NCI-H345 treated with DMSO at 0.1 percent for 48 hours (cell line): ENCODE measurements around the gene GRID2.

Experiments
- DNase-seq: peaks from one replicate; lab custom pipeline; 2025; ENCODE audit not compliant: unreplicated experiment; lab: John Stamatoyannopoulos, UW

GRID2 gene

DNA sequence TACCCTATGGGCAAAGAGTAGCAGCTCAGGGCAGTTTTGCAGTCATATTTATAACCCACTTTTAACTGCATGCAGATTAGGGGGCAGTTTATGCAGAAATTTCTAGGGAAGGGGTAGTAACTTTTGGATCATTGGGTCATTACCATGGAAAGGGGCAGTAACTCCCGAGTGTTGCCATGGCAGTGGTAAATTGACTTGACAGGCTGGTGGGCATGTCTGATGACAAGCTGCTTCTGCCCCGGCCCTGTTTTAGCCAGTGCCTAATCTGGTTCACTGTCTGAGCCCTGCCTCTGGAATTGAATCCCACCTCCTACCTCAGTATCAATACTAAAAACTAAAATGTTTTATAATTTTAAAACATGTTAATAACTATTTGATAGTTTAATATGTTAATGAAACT, 1162.7 kb downstream of the GRID2 start:
- DNase-seq = no peak

DNA sequence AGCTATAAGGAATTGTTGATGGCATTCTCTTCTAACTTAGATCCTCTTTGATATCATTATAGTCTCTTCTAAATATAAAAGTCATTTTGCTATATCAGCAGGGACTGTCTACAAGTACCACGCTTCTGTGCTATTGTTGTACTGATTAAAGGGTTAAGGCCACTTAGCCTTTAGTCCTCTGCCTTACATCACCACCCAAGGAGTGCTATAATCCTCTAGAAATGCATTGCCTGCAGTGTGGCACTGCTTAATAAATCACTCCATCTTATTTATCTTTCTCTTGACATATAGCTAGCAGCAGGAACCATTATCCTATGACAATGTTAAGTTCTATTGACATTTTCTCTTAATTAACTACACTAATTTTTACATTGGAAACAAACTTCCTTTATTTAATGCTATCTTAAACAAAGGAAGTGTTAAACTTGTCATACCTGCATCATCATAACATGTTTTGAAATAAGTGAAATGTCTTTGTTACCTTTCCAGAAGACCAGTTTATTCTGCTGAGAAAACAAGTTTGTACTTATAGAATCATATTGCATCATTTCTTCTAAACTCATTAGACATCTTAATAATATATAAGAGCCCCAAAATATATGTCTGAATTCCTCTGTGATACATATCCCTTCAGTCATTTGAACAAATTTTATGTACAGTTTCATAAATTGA, 1163.9 kb downstream of the GRID2 start:
- no peak for DNase-seq

DNA sequence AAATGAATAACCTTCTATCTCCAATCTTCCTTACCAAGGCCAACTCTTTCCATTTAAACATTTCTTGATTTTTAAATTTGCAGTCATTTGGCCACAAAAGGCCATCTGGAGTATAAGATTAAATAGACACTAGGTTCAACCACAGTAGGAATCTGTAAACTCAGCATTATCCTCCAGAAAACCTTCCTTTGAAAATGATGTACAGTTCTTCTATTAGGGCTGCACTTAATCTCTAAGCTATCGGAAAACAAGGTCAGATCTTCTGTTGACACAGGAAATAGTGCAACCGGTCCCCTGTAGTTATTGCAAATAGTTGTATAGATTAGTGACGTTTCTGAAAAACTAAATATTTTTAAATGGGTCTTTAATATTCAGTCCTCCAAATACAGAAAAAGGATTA, 1165.8 kb downstream of the GRID2 start:
- DNase-seq = no peak

DNA sequence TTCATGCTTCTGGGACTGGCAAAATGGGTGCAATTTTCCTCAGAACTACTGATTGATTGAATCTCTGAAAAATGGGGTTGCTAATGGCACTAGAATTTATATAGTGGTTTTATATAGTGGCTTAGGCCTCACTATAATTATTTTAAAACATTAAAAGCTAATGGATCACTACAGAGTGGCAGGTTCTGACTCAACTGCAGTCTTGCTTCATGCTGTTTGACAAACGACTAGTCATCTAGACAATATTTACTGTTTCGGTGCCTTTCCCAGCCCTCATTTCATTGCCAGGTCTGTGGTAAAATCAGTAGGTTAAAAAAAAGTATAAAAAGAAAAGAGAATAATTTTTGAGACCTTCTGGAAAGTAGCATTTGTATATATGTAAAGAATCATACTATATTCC, 1172.0 kb downstream of the GRID2 start:
- no peak for DNase-seq

DNA sequence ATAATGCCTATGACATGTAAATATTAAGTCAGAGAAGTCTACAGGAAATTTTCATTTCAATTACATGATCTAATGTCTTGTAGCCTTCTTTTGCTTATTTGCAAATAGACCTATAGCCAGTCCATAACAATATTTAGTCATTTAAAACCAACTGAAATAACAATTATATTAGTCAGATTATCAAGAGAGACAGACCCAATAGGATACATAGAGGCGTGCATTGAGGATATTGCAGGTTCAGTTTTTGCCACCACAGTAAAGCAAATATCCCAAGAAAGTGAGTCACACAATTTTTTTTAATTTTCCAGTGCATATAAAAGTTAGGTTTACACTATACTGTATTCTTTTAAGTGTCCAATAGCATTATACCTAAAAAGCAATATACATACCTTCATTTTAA, 1175.0 kb downstream of the GRID2 start:
- no peak for DNase-seq

DNA sequence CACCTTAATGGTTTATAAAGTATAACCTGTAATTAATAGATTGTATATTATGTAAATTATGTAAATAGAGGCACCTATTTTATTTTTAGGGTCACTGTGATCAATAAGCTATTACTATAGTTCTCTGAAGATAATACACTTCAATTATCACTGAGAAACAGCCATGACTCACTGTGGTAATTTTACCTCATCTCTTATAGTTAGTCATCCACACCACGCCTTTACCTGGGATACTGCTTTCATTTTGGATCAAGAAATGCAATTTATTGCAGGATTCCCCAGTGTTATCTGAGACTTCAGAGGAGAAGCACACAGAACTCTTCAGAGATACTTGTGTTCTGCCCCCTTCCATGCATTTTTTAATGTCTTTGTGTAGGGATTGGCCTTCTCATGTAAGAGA, 1176.7 kb downstream of the GRID2 start:
- no peak for DNase-seq

DNA sequence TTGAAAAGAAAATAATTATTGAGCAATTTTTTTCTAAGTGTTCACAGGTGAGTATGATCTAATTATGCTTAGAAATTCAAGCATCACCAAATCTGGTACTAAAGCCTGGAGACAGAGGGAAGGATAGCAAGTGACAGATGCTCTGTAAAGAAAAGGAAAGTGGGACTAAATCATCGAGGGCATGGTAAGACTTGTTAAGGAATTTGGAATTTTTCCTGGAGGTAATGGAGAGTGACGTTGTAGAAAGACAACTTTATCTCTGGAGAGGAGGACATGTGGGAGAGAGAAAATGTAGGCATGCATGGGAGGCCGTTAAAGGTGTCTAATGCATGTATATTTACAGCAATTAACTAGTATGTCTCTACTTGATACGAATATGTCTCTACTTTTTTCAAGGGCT, 1191.6 kb downstream of the GRID2 start:
- DNase-seq = no peak

DNA sequence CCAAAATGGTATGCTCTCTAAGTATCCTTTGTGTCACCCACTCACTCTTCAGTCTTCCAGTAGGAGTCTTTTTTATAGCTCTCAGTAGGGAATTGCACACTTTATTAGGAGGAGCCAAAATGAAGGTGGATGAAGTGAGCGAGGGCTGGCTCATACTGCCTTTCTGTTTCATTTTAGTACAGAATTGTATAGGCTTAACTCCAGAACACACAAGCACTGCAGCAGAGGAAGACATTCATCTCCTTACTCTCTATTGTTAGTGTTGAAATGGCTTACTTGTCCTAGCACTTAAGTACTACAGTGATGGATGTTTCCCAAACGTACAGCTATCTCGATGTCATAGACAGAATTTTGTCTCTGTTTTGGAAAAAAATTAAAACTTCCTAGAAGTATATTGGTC, 1197.5 kb downstream of the GRID2 start:
- no peak for DNase-seq

DNA sequence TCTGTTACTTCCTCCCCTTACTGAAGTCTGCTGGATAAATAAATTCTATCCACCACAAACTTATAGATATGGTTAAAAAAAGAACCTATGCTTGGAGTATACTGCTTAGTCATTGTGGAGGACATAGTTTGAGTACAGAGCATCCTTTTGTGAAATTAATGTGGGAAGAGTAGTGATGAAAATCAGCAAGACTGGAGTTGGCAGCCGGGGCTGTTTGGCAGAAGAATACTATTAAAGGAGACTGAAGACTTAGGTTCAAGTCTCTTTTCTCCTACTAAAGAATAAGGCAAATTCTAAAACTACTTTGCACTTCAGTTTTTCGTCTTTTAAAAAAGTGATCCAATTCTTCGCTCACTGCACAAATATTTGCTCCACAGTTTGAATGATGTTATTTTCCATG, 1198.2 kb downstream of the GRID2 start:
- DNase-seq = no peak

DNA sequence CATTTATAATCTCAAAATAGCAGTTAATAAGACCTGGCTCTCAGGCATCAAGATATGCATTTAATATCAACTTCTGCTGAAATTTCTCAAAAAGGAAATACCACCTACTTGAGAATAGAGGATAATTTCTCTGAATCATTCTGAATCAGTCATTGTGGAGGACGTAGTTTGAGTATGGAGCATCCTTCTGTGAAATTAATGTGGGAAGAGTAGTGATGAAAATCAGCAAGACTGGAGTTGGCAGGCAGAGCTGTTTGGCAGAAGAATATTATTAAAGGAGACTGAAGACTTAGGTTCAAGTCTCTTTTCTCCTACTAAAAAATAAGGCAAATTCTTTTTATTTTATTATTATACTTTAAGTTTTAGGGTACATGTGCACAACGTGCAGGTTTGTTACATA, 1199.2 kb downstream of the GRID2 start:
- DNase-seq = no peak

DNA sequence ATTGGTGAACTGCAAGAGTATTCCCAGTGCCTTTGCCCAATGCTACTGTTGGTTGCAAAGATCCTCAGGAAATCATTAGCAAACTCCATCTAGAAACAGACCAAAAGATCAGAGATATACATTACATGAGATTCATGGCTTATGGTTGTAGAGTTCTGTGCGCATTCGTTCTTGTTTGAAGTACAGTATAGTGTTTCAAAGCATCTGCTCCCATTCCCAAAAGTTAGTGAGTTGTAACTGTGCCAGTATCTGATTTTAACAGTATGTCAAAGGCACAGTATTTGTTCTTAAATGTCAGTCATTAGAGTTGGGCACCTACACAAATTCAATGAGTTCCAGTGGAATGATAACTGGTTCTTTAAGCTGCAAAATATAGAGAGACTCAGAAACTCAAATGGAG, 1210.1 kb downstream of the GRID2 start:
- DNase-seq = no peak

DNA sequence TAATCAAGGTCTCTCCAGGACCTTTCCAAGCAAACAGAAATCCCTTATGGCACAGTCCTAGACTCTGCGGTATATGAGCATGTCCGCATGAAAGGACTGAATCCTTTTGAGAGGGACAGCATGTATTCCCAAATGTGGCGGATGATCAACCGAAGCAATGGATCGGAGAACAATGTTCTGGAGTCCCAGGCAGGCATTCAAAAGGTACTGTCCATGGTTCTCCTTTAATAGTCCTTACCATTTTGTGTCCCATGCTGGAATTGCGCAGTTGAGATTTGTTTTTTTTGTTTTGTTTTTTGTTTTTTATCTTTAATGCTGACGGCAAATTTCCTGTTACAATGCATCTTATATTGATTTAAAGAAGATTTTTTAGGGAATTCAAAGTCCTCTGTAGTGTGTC, 1211.4 kb downstream of the GRID2 start:
- DNase-seq = no peak

DNA sequence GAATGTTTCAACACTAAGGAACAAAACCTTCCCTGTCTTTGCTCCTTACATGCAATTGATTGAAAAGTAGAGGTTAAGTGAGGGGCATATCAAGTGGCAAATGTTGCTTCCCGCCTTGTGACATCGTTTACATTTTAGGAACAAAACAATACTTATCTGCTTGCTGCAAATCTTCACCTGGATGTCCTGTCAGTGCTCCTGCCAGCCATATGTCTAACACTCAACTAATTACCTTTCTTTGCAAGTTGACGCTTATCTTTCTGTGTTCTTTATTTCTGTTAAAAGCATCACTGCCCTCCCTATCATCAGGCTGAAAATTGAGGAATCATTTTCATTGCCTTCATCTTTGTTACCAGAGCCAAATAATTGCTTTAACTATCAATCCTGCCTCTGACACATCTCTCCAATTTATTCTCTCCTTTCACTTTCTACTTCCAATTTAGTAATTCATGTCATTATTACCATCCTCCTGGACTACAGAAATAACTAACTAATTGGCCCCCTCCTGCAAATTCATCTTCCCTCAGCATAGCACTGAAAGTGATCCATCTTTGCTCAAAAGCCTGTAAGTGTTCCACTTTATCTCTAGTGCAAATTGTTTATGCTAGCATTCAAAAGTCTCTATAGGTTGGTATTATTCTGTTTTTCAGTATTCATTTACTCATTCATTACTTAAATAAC, 1226.1 kb downstream of the GRID2 start:
- DNase-seq = no peak

DNA sequence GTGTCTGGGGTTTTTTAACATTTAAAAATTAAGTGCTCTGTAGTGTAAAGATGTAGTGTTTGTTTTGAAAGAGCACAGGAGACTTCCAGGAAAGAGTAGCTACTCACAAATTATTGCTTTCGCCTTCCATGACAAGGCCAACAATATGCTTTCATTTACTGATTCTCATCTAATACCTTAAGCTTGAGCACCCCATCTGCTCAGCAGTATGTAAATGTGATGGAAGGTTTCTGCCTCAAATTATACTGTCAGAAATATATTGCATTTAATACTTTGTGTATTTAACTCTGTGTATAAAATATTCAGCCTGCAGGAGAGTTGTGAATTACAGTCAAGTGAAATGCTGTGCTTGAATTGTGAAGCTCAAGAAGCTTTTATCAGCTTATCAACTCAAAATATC, 1228.5 kb downstream of the GRID2 start:
- DNase-seq = no peak

DNA sequence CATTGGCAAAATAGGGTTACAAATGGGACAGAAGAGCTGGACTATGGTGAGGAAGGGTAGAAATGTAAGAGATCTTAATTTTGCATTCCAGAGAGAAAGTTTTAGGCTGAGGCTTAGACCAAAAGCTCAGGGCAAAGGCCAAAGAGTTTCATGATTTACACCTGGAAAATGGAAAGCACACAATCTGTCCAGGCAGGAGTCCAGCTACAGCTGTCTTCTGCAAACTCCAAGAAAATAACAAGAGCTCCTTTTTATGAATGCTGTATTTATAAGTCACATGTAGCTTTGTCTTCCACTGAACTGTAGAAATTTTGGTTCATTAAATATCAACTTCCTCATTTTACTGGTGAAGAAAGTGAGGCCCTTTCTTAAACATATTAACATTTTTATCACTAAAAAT, 1236.8 kb downstream of the GRID2 start:
- DNase-seq = no peak

DNA sequence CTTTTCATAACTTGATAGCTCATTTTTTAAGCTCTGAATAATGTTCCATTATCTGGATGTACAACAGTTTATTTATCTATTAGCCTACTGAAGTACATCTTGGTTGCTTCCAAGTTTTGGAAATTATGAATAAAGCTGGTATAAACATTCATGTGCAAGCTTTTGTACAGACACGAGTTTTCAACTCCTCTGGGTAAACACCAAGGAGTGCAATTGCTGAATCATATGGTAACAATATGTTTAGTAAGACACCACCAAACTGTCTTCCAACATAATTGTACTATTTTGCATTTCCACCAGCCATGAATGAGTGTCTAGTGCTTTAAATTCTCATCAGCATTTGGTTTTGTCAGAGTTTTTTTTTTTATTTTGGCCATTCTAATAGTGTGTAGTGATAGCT, 1258.1 kb downstream of the GRID2 start:
- no peak for DNase-seq

DNA sequence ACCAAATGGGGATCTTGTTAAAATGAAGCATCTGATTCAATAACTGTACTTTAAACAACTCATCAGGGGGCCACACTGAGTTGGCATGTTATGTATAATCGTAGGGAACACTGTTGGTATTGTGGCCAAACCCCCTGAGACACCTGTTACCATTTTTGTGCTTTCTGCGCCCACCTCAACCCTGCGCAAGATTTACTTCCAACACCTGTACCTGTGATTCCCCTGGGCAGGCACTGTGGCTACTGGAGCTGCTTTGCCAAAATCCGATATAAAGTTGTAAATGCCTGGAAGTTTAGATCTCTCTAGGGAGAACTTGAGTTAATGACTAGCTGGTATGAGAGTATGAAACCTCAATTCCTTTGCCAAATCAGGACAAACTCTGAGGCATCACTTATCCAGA, 1265.0 kb downstream of the GRID2 start:
- DNase-seq = no peak

DNA sequence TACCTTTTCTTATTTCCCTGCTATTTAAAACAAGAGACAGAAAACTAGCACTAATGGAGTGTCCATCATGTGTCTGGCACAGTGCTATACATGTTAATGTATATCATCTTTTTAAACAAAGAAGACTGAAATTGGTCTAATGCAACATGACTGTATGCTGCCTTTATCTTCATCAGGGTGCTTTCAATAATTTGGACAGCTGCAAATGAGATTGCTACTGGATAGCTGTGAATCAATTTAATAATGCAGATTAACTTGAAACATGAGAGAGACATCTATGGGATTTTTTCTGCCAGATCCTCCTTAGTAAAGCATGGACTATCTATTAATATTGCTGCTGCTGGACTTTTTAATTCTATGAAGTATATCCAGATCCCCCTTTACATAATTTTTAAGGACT, 1269.5 kb downstream of the GRID2 start:
- no peak for DNase-seq

DNA sequence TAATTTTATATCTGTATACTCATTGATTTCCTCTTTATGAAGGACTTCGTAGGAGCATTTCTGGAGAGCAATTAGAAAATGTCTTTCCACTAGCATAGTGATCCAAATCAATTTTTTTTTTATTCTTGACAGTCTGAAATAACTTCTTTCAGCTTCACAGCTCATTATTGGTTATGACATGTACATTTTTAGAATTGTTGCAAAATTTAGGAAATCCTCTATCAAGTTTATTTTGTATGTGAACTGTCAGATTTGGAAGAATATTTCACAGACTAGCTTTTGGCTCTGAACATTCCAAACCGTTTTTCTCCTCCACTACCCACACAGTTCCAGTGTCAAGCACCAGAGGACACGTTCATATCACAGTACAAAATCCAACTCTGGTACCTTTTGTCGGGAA, 1275.2 kb downstream of the GRID2 start:
- DNase-seq = no peak

DNA sequence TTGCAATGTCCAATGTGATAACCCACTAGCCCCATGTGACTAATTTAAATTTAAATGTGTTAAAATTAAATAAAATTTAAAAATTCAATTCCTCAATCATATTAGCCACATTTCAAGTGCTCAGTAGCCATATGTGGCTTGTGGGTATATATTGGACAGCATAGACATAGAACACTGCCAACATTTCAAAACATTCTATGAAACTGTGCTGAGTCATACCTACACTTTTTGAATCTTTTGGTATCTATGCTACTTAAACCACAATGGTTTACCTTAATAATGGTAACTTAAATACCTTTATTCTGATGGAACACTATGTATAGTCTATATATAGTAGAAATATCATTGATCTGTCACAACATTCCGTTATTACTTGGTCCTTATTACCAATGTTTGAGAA, 1301.4 kb downstream of the GRID2 start:
- DNase-seq = no peak

DNA sequence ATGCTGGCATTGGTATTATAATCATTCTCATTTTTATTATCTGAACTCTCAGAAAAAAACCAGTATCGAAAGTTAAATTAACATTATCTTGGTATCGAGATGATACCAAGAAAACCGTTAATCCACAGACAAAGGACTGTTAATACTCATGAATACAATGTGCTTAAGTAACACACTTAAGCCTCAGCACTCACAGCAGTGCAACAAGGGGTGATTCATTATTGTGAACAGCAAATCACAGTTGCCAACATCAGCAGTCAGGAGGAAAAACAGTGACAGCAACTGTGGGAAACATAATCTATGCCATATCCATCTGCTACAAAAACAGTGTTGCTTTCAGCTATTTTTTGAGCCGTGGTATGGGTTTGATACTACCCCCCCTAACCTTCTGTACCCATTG, 1313.8 kb downstream of the GRID2 start:
- DNase-seq = no peak

DNA sequence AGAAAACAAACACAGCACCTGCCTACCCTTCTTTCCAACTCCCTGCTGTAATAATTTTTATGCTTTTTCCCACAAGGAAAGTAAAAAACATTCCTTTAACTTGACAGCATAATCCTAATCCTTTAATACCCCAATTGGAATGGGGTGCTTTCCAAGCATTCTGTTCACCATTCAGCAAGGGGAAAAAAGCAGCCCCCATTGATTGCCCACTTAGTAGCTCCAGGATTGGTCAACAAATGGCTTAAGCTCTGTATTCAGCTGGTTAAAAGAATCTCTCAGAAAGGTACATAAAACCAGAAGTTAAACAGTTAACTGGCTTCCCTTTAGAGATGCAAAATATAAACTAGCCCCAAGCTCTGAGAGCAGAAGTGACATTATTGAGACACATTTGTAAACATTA, 1330.0 kb downstream of the GRID2 start:
- no peak for DNase-seq

DNA sequence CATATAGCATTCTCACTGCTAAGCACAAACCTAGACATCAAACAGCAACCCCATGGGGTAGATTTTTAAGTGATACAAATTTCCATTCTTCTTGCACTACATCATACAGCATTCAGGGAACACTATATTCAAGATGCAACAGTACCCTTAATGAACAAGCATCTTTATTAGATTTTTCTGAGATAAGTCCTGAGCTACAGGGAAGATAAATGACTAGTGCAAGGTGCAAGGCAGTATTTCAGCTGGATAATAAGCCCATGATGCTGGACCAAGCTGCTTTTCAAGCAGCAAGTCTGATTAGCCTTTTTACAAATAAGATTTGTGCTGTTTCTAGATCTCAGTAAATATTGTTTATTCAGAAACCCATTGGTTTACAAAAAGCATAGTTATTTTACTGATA, 1332.2 kb downstream of the GRID2 start:
- DNase-seq = no peak
